ENCODE results near the gene WDR27.

- no peak for TF ChIP-seq CTCF (conservative IDR thresholded peaks at IDR 0.05; ENCODE audit: low read length)
- TF ChIP-seq EZH2phosphoT487 (IDR thresholded peaks at IDR 0.05; ENCODE audit: borderline replicate concordance, low read depth, low read length), result no peak
These were observed 10.6 kb downstream of the WDR27 start for GRCh38 chr6:169691260-169691659.
